ENCODE data around the gene CTTNBP2.

Gene CTTNBP2

DNA sequence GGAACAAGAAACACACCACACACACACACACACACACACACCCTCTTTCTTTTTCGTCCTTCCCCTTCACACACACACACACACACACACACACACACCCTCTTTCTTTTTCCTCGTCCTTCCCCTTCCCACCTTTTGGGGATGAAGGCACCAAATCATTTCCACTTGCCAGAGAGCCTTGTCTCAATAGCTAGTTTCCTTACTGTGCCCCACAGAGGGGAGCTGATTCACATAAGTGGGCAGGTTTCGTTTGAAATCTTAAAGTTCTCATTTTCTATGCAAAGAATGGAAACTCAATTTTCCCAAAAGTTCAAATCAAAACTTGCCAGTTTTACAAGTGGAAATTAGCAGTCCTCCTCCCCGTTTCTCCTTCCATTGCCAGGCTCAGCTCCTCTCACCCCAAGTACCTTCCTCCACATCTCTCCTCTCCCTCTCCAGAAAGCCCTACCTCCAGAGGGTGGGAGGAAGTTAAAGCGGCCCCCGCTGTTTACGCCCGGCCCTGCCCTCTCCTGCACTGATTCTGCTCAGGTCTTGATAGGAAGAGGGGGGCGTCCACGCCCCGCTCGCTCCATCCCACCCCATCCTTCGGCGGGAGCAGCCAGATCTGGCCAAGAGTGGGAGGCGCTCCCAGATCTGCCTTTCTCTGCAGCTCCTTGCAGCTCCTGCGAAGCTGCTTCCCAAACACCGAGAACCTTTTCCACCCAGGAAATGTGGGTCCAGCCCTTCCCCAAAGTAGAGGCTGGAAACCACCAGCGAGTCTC lies 1.3 kb downstream of the CTTNBP2 start:
- DNase-seq (ENCODE audit: low read depth in 2 of 2) = no peak

DNA sequence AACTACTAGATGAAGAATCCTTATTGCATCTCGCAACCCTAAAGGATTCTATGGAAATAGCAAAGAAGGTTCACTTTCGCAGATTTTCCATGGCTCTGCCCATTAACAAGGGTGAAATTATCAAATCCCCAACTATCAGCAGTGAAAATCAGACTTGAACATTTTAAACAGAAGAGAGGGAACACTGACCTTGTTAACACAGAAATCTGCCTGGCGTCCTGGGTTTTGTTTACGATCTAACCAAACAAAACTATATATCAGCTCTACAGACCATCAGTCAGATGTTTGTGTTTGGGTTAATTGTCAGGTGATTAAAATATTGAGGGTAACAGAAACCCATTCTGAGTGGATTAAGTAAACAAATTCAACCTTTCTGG lies 1.9 kb downstream of the CTTNBP2 start:
- no peak for DNase-seq (ENCODE audit: low read depth in 2 of 2)

DNA sequence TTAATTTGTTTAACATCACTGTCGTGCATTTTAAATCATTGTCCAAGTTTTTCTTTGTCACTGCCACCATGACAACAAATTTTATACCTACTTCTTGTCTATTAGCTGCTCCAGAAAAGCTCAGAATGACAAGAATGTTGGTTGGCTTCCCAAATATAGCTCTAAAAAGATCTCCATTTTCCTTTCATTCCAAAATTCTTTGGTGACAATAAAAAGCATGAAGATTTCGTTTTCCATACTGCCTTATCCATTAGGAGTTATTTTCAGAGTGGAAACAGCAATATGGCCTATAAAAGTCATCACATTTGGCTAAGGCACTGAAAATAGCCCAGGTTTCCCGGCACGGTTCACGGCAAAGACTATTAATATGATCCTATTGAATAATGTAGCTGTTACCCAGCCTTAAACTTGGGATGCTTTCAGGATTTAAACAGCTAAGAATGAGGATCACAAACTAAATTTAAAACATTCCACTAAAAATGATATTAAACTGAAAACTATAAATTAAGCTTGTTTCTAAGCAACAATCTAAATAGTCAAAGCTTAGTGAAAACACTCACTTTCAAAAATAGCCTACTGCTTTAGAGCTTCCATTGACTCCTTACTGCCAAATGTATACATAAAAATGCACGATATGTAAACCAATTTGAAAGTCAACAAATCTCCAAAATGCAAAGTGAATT lies 2.7 kb downstream of the CTTNBP2 start:
- no peak for DNase-seq (ENCODE audit: low read depth in 2 of 2)

DNA sequence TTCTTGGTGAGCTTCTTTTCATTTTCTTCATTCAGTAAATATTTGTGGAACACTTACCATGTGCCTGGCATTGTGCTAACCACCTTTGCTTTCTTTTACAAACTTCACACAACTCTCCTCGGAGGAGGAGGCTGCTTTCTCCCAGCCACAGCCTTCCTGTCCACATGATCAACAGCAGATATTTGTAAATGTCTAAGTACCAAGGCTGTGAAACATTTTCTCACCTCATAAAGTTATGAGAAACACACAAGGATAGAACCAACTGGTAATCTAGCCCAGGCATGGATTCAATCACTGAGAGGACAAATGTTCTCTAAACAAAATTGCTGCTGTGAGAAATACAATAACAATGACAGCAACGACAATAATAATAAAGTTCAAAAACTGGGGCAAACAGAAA lies 3.9 kb downstream of the CTTNBP2 start:
- DNase-seq (ENCODE audit: low read depth in 2 of 2) = no peak

DNA sequence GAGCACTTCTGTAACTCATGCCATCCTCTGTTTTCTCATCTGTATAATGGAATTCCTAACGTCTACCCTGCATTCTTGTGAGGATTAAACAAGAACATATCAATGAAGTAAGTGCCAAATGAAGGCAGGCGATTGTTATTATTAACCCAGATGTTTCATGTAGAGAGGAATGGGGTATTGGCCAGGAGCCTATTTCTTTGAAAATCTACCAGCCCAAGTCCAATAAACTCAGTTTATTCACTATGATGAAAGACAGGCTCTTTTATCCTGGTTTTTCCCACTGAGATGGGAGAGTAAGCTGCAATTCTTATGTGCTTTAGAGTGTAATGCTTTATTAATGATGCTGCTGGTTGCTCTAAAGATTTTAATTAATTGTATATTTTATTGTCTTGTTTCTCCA lies 9.6 kb downstream of the CTTNBP2 start:
- DNase-seq (ENCODE audit: low read depth in 2 of 2) = no peak

DNA sequence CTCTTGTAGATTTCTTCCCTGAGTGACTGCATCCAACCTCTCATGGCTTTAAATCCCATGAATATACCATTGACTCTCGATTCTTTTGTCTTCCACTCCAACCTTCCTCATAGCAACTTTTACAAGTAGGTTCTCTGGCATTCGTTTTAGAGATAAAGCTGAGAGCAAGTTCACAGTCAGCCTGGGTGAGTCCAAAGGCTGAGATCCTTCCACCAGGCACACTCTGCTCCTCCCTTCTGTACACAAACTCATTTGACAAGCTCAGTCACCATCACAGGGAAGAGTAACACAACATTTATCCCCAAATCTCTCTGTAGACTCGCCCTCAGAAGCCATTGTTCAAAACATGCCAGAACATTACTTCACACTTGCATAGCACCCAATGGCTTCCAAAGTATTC lies 10.9 kb downstream of the CTTNBP2 start:
- DNase-seq (ENCODE audit: low read depth in 2 of 2) = no peak

DNA sequence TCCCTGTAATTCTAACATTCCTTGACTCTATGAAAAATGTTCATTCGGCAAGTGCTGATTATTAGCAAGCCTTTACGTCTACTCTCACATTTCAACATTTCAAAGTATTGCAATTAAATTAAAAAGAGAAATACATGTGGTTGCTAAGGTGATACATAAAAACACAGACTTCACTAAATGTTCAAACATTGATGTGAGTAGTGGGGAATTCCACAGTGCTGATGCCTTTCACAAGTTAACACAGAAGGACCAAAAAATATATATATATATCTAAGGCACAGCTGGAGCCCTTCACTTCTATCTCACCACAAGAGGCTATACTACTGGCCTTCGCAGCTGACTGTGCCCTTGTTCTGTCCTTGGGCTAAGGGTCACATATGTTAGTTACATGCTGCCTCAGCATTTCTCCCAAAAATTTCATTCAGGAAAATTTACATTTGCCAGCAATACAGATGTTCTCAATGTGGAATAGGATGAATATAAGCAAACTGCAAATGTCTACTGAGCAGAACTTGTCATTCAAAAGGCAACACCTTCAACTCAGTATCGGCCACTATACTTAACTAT lies 13.9 kb downstream of the CTTNBP2 start:
- no peak for DNase-seq (ENCODE audit: low read depth in 2 of 2)

DNA sequence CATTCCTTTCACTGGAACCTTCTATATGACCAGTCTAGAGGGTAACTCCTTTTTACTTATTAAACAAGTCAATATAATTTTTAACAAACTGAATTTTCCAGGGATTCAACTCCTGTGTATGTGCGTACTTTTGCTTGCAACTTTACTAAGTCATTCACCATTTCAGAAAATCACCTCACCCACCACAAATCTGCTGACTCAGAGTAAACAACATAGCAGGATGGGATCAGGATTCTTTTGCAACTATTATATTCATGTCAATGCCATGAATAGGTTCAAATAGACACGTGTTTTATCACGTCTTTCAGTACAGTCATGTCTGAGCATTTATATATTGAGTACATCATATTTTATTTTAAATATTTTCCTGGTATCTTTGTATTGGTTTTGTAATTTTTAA lies 14.5 kb downstream of the CTTNBP2 start:
- DNase-seq (ENCODE audit: low read depth in 2 of 2) = no peak

DNA sequence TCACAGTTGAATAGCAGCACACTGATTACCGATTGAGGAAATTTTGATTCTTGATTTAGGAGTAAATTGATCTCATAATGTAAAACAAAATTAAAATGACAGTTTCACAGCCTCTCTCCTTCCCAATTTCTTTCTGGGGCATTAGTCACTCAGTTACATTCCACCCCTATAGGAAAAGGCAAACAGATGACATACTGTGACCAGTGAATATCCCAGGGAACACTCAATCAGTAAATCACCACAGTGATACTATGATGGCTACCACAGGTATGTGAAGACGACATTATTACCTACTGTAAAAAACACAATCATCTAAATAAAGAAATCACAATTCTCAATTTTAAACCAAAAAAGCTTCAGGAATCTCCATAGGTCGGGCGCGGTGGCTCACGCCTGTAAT lies 15.5 kb downstream of the CTTNBP2 start:
- no peak for DNase-seq (ENCODE audit: low read depth in 2 of 2)

DNA sequence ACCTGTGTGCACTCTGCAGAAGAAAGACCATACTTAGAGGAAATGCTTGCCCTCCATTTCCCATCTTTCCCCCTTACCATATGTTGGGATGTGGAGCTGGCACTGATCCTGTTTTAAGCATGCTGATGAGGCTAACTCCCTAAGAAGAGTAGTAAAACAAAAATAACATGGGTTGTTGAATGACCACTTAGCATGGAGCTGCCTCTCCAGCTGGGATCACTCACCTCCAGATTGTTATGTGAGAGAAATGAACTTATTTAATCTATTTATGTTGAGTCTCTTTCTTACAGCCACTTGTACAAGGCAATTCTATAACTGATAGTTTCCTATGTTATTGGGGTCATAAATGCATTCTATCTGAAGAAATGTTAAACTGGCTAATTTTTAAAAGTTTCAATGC lies 17.0 kb downstream of the CTTNBP2 start:
- no peak for DNase-seq (ENCODE audit: low read depth in 2 of 2)

DNA sequence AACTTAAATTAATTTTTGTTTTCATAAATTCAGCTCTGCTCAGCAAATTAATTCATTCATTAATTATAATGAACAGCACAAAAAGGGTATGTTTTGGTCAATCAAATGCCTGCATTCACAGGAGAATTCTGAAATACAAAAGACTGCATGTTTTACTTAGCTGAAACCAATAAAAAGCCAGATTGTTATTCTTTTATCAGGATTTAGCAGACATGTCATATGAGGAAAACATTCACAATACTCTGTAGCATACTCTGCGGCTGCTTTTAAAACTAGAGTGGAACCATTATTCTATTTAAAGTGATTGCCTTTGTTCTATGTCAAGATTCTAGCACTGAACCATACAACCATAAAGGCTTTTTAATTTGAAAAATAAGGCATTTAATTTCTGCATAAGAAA lies 19.1 kb downstream of the CTTNBP2 start:
- DNase-seq (ENCODE audit: low read depth in 2 of 2) = no peak

DNA sequence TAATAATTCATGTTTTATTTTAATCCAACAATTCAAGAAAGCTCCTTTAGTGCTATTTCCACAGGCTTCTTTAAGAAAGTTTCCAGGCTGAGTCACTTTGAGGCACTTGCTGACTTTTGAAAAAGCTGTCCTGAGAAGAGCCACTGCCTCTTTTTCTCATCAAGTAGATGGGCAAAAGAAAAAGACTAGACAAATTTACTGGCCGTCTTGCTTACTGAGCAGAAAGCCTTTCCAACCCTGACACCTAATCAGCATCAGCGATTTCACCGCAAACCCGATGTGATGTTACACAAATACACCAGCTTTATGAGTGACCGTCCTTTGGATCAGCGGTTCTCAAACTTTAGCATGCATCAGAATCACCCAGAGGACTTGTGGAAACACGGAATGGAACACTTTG lies 24.3 kb downstream of the CTTNBP2 start:
- no peak for DNase-seq (ENCODE audit: low read depth in 2 of 2)

DNA sequence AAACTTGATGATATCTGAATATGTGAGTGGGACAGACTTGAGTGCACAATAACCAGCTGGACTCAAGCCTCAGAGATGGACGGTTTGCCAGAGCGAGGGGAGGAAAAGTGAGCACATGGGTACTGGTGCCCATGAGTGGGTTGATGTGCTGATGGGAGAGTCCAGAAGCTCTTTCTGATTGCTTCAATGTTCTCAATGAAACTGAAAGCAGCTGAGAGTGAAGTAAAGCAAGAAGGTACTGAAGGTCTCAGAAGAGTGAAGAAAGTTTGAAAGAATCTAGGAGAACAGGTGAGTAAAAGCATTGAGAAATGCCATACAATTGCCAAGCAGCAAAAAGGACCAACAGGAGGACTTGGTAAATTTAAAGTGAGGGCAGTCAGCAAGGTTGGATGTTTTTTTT lies 28.6 kb downstream of the CTTNBP2 start:
- no peak for DNase-seq (ENCODE audit: low read depth in 2 of 2)

DNA sequence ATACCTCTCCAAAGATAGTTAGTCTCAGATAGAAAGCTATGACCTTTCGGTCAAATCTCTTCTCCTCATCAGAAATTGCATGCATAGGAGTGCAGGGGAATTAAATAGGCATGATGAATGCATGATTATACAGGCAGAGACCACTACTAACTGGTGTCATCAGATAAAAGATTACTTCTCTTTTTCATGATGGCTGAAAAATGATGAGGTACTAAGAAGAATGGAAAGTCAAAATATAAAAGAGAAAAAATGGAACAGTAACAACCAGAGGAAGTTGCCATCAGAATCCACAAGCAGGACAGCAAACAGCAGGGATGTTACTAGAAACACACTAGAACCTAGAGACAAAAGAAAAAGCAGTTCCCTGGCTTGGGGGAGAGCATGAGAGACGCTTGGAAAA lies 31.6 kb downstream of the CTTNBP2 start:
- no peak for DNase-seq (ENCODE audit: low read depth in 2 of 2)

DNA sequence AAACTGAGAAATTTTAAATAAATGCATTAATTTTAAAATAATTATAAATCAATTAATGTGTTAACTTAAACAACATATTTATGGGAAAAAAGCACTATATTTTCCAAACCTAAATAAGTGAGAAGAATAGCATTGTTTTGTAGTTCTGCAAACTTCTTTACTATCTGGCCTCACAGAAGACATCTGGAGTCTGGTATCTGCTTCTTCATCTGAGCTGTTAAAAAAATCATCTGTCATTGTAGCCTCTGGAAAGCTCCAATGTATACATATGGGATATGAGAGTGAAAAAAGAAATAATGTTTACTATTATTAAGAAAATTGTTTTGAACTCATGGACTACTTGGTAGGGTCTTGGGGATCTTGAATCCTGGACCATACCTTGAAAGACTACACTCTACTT lies 32.2 kb downstream of the CTTNBP2 start:
- no peak for DNase-seq (ENCODE audit: low read depth in 2 of 2)

DNA sequence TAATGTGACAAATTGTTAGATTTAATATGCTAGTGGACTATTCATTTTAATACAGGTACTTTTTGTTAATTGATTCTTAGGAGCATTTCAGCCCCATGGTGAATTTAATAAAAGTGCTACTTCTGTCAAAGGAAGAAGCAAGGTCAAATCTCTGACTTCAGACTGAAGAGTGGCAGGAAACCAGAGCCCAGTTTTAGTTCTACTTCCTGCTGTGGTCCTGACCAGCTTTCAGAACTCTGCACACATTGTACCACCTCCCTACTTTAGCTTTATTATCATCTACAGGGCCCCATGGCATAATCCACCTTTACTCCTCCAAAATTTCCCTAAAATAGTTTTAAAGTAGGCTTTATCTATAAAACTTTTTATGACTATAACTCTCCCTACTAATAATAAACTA lies 33.7 kb downstream of the CTTNBP2 start:
- DNase-seq (ENCODE audit: low read depth in 2 of 2) = no peak

DNA sequence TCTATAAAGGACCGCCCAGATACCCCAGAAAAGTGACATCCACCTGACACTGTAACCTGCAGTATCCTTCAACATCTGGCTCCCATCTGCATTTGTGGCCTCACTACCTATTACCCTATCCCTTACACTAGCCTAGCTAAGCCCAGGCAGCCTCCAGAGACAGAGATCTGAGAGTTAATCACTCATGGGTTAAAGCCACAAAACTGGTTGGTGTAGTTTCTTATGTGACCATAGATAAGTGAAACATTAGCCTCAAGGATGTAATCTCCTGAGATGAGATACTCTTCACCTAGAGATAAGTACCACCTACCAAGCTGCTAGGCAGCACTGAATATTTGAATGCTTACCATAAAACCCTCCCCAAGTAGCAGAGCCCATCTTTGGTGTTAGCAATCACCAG lies 35.4 kb downstream of the CTTNBP2 start:
- DNase-seq (ENCODE audit: low read depth in 2 of 2) = no peak

DNA sequence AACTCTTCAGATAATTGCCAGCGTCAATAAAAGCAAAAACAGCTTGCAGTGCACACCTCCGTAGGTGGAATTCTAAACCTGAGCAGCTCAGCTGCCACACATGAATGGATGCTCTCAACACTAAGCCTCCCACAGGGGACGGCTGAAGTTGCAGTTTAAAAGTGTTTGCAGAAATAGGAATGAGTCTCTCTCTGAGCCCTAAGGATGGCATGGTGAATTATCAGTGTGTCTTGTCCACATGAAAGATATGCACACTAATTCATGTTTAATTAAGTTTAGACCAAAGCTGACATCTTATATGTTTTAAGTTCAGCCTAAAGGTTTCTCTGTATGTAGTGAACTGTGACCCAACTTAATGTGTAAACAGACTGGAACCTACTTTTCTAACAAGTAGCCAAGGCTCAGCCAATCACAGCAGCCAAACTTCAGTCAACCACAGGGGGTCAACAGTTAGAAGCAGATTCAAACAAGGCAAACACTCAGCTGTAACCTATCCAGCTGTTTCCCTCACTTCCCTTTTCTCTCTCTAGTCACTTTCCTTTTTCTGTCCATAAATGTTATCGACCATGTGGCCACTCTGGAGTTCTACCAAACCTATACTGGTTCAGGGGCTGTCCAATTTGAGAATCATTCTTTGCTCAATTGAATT lies 38.1 kb downstream of the CTTNBP2 start:
- DNase-seq (ENCODE audit: low read depth in 2 of 2) = no peak

DNA sequence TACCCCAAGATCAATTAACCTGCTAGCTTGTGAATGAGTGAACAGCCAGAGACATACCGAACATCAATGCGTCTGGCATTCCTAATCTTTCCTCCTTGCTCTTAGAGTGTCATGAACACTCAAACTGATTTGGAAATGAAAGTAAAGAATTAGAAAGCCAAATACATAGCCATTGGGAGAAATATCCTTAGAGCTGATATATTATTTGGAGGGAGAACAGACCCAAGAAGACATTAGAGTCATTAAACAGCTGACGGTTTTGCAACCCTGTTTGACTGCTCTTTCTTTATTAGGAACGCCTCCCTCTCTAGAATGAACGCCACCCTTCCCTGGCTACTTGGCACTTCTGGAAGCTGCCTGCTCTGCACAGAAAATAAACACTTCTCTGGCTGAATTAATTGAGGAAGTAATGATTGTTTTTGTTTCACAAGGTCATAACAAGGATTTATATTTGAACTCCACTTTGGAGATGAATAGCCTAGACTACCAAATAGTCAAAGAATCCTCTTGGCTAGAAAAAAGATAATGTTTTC lies 42.8 kb downstream of the CTTNBP2 start:
- DNase-seq (ENCODE audit: low read depth in 2 of 2) = no peak

DNA sequence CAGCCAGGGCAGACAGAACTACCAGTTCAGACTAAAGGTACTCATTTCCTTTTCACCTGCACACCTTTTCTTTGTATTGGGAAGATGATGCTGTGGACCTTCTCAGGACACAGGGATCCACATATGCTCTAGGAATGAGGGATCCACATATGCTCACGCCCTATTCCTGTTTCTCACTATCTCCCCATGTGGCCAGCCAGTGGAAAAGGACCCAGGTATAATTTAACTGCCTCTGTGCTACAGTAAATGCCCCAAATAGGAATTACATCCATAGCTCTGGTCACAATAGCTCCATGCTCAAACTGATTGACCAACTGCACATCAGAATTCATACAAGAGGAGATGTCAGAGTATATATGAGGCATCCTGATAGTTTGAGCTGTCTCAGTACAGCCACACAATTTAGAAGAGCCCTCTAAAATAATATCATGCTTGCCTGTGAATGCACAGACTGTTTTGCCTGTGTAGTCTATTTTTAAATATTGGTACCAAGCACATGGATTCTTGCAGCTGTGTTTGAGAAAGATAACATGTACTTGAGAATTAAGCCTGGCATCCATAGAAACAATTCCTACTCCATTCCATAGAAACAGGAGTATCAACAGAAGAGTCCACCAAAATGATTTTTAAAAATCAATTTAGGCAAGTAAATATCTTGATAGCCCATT lies 43.7 kb downstream of the CTTNBP2 start:
- no peak for DNase-seq (ENCODE audit: low read depth in 2 of 2)

DNA sequence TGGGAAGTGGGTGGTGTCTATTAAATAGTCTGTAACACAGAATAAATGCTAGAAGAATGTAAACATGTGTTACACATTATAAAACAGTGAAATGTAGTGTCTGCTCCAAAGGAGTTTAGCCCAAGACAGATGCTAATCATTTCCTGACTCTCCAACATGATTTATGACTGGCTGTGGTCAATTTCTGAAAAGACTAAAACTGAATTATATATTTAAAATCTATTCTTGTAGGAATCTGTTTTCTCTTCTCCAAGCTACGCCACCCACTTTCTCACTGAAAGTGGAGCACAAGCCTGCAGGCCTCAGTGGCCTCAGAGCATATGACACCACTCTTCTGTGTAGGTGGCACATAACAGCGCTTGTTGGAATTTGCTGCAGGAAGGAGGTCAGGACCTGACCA lies 44.4 kb downstream of the CTTNBP2 start:
- DNase-seq (ENCODE audit: low read depth in 2 of 2) = no peak

DNA sequence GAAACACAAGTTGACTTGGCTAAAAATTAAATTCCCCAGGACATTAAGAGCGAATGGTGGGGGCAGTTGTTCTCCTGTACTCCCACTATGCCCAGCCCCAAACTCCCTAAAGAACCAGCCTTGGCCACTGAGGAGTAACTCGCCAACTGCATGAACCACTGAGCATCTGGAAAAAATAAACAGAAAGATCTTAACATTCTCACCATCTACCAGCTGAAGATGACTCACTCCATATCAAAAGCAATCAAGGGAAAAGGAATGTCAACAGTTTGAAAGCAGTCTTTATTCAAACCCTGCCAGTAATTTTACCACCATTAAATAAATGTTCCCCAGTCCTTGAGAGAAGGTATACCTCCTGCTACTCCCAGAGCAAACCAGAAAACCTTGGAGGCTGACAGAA lies 45.4 kb downstream of the CTTNBP2 start:
- DNase-seq (ENCODE audit: low read depth in 2 of 2) = no peak
